ENCODE results near the gene CTNNA3. TPM values are rescaled to one million over a fixed set of nuclear protein-coding genes. Genes with fewer than 3 reads are reported as not detected.

The CTNNA3 gene
- total RNA-seq, 1 experiment from 2014 or later = 0.20 TPM

GRCh38 chr10:66222462-66223046, 1473.4 kb downstream of the CTNNA3 start:
- DNase-seq = no peak
- Histone ChIP-seq H3K36me3 (ENCODE audit: control insufficient read depth, insufficient read depth, low read length) (no peaks in the 10 kb centered on the region), H3K9me3 (peaks cover 6% of the 10 kb centered on the region), H3K27me3 (replicated peaks; ENCODE audit: control insufficient read depth, insufficient read depth, low read length) (no peaks in the 10 kb centered on the region), H3K4me1 (peaks cover 6% of the 10 kb centered on the region; the same call in 1 of the 2 replicates), H3K4me3 (ENCODE audit: low read depth, low read length) (no peak overlapping the region)
- H3K9me3 Mint-ChIP-seq (ENCODE audit: unreplicated experiment) = peaks cover 28% of the 10 kb centered on the region
- H3K4me3 Mint-ChIP-seq (ENCODE audit: unreplicated experiment) = no peak overlapping the region
- H3K27ac Mint-ChIP-seq (ENCODE audit: unreplicated experiment) = no peak overlapping the region
- BruUV-seq (replicated peaks) = no TSS peak
- no peaks in the 10 kb centered on the region for H3K27me3 Mint-ChIP-seq (ENCODE audit: insufficient read depth, unreplicated experiment)
- POLR2A ChIA-PET = no interaction called here
- no peak for TF ChIP-seq CTCF (IDR thresholded peaks at IDR 0.05; ENCODE audit: insufficient read depth in 1 of 2, low read depth in 1 of 2, low read length in 1 of 2, severe bottlenecking in 1 of 2, unreplicated experiment in 1 of 2)
- no peaks in the 10 kb centered on the region for H3K36me3 Mint-ChIP-seq (ENCODE audit: insufficient read depth, unreplicated experiment)
- CTCF ChIA-PET = no interaction called here
- H3K4me1 Mint-ChIP-seq (ENCODE audit: low read depth, unreplicated experiment) = peaks cover 12% of the 10 kb centered on the region
- intact Hi-C loops (cut with micrococcal nuclease; ENCODE audit: unreplicated experiment) = no loop called here

GRCh38 chr10:66218981-66219587, 1476.9 kb downstream of the CTNNA3 start:
- no peaks in the 10 kb centered on the region for H3K36me3 Mint-ChIP-seq (ENCODE audit: insufficient read depth, unreplicated experiment)
- Histone ChIP-seq H3K36me3 (ENCODE audit: control insufficient read depth, insufficient read depth, low read length) (no peaks in the 10 kb centered on the region), H3K4me1 (0 out of 2 replicates have a peak, but pooled peaks cover 15% of the 10 kb centered on the region), H3K4me3 (ENCODE audit: low read depth, low read length) (no peak overlapping the region), H3K9me3 (no peaks in the 10 kb centered on the region; the same call in 1 of the 2 replicates), H3K27me3 (replicated peaks; ENCODE audit: control insufficient read depth, insufficient read depth, low read length) (no peaks in the 10 kb centered on the region)
- no peak for DNase-seq
- intact Hi-C loops (cut with micrococcal nuclease; ENCODE audit: unreplicated experiment) = no loop called here
- ChIA-PET CTCF (interaction anchor here (0.7 to 1.5 kb wide), 2 partner anchors 143 to 870 kb away, joined by 3 to 6 read pairs; no protein-coding TSS in a partner anchor), POLR2A (no interaction called here)
- H3K4me3 Mint-ChIP-seq (ENCODE audit: unreplicated experiment) = no peak overlapping the region
- TF ChIP-seq CTCF (IDR thresholded peaks at IDR 0.05; ENCODE audit: insufficient read depth in 1 of 2, low read depth in 1 of 2, low read length in 1 of 2, severe bottlenecking in 1 of 2, unreplicated experiment in 1 of 2) = no peak
- peaks cover 31% of the 10 kb centered on the region for H3K9me3 Mint-ChIP-seq (ENCODE audit: unreplicated experiment)
- H3K4me1 Mint-ChIP-seq (ENCODE audit: low read depth, unreplicated experiment) = peaks cover 20% of the 10 kb centered on the region
- no TSS peak for BruUV-seq (replicated peaks)
- no peak overlapping the region for H3K27ac Mint-ChIP-seq (ENCODE audit: unreplicated experiment)
- H3K27me3 Mint-ChIP-seq (ENCODE audit: insufficient read depth, unreplicated experiment) = no peaks in the 10 kb centered on the region

GRCh38 chr10:66218289-66218688, 1477.7 kb downstream of the CTNNA3 start:
- H3K36me3 Mint-ChIP-seq (ENCODE audit: insufficient read depth, unreplicated experiment) = no peaks in the 10 kb centered on the region
- ChIA-PET CTCF (interaction anchor here (0.7 to 1.5 kb wide), 2 partner anchors 144 to 869 kb away, joined by 3 to 6 read pairs; no protein-coding TSS in a partner anchor), POLR2A (no interaction called here)
- no peak overlapping the region for H3K4me3 Mint-ChIP-seq (ENCODE audit: unreplicated experiment)
- no peaks in the 10 kb centered on the region for H3K27me3 Mint-ChIP-seq (ENCODE audit: insufficient read depth, unreplicated experiment)
- Histone ChIP-seq H3K9me3 (no peaks in the 10 kb centered on the region; the same call in 1 of the 2 replicates), H3K27me3 (replicated peaks; ENCODE audit: control insufficient read depth, insufficient read depth, low read length) (no peaks in the 10 kb centered on the region), H3K4me1 (0 out of 2 replicates have a peak, but pooled peaks cover 15% of the 10 kb centered on the region), H3K36me3 (ENCODE audit: control insufficient read depth, insufficient read depth, low read length) (no peaks in the 10 kb centered on the region), H3K4me3 (ENCODE audit: low read depth, low read length) (no peak overlapping the region)
- peaks cover 20% of the 10 kb centered on the region for H3K4me1 Mint-ChIP-seq (ENCODE audit: low read depth, unreplicated experiment)
- H3K27ac Mint-ChIP-seq (ENCODE audit: unreplicated experiment) = peak overlapping the region; percentile 8
- intact Hi-C loops (cut with micrococcal nuclease; ENCODE audit: unreplicated experiment) = no loop called here
- DNase-seq = no peak
- TF ChIP-seq CTCF (IDR thresholded peaks at IDR 0.05; ENCODE audit: insufficient read depth in 1 of 2, low read depth in 1 of 2, low read length in 1 of 2, severe bottlenecking in 1 of 2, unreplicated experiment in 1 of 2) = no peak
- H3K9me3 Mint-ChIP-seq (ENCODE audit: unreplicated experiment) = peaks cover 31% of the 10 kb centered on the region
- no TSS peak for BruUV-seq (replicated peaks)

All from Caco-2 (cell line).